Ammon's horn (tissue), 1 donor: ENCODE measurements around the gene VARS1.
A peak's percentile ranks its signal among the peaks of the same experiment; 100 is the strongest.
"Not testable (repeated sequence)": the region's sequence is repeated elsewhere in the genome, so short reads cannot be mapped to it uniquely, and the experiment has no call there.

ENCODE experiments used
- DNase-seq: peaks from one replicate; pipeline ENCODE4 v3.0.0-alpha.2; 2016; ENCODE audit warnings: low spot score

VARS1 gene

DNA sequence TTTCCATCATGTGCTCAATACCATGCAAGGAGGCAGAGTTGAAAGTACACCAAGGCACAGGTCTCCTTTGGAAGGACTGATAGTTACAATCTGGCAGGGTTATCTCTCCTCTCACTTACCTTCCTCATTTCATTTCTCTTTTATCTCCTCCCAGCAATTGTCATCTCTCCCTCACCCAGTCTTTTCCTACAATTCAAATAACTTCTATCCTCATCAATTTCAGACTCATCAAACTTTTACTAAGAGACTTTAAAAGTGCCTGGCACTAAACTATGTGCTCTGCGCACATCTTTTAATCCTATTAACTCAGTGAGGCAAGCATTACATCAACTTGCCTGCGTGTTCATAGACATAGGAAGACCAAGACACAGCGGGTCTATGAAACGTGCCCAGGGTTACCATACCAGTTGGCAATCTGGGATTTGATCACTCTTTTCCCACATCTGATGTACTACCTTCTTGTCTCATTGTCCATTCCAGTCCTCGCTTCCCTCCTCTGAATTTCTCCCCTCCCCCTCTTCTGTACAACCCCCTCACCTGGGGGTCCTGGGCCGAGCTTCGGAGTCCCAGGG, 1.2 kb downstream of the VARS1 start:
- DNase-seq = no peak

- DNase-seq = not testable (repeated sequence)
Measured at GRCh38 chr6:31793927-31794245, 1.7 kb downstream of the VARS1 start.

DNA sequence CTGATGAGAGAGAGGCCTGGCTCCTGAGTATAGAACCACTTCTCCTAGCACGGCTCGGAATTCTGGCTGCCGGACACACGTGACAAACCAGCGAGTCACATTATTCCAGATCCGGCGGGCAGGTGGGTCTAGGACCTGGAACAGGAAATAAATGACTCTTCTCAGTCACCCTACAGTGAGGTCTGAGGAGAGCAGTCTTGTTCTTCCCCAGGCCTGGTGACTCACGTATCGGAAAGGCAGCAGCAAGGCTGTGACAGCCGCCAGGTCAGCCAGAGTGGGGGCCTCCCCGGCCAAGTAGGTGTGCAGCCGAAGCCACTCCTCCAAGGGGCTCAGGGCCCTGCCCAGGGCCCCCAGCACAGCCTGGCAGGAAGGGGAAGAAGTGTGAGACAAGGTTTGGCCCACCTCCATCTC, 2.8 kb downstream of the VARS1 start:
- no peak for DNase-seq

DNA sequence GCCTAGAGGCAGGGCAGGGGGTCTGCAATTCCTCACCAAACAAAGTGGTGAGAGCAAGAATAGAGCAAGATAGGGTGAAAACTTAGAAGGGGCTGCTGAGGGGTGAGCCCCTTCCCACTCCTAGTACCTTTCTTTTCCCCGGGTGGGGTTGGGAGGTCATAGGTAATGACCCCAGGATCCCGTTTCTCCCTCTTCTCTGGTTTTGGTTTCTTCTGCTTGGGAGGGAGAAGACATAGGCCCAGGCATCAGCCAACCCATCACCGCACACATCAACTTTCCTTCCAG, 3.5 kb downstream of the VARS1 start:
- DNase-seq = no peak

DNA sequence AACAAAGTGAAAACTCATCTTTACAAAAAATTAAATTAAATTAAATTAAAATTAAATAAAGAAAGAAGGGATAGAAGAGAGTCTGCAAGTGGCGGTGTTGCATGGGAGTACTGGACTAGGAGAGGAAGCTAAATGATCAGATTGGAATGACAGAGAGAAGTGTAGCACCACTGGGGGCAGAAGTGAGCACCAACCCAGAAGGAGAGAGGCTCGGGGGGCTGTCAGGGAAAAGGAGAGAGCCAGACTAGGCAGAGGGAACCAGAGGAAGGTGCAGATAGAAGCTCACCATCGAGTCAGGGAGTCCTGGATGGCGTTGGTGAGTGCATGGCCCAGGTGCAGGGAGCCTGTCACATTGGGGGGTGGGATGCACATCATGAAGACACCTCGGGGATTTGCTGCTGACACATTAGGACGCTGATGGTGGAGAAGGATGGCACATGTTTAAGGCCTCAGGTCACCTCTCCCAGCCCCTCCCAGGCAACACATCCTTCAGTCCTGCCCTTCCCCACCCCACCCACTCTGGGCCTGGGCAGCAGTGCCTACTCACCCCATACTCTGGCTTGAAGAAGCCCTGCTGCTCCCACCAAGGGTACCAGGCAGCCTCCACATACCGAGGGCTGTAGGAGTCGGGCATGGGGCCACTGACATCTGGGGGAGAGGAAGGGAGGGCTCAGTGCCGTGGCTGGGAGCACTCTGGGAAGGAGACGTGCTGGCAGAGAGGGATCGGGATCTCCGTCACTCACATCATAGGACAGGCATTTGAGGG, 4.0 kb downstream of the VARS1 start:
- peak; percentile 72 for DNase-seq

DNA sequence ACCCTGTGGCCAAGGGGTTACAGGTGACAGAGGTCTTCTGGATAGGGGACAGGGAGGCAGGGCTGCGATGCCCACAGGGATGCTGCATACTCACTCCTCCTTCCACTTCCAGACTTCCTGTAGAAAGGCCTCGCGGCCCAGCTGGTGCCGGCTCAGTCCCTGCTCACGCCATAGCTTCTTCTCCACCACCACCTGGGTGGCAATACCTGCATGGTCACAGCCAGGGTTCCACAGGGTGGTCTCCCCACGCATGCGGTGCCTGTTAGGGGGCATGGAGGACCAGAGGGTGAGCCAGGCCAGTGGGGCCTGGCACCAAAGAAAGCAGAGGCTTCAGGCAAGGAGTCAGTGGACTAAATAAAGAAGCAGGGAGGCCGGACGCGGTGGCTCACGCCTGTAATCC, 10.1 kb downstream of the VARS1 start:
- DNase-seq = no peak

DNA sequence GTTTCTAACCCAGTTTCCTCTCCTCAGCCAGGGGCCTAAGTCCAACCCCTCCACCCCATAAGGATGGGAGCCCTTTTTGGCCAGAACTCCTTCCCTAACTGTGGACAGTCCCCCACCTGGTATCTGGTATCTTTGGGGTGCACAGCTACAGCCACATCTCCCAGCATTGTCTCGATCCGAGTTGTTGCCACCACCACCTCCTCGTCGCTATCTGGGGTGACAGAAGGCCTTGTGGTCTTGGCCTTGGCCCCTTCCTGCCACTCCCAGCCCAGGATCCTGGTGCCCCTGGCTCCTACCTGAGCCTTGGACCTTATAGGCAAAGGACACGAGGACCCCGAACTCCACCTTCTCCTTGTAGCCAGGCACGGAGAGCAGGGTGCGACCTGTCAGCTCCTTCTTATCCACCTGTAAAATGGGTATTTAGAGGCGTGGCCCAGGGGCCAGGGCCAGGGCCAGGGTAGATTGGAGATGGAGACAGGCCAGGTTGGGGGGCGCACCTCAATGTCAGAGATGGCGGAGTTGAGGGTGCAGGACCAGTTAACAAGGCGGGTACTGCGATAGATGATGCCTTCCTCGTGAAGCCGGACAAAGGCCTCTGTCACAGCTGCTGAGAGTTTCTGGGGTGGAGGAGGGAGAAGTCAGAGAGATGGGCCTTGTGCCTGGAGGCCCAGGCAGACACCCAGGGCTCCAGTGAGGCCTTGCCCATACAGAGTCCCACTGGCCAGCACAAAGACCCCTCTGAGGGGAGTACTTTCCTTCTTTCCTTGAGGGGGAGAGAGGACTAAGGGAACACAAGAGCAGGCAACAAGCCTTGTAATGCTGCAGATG, 11.2 kb downstream of the VARS1 start:
- DNase-seq = no peak

DNA sequence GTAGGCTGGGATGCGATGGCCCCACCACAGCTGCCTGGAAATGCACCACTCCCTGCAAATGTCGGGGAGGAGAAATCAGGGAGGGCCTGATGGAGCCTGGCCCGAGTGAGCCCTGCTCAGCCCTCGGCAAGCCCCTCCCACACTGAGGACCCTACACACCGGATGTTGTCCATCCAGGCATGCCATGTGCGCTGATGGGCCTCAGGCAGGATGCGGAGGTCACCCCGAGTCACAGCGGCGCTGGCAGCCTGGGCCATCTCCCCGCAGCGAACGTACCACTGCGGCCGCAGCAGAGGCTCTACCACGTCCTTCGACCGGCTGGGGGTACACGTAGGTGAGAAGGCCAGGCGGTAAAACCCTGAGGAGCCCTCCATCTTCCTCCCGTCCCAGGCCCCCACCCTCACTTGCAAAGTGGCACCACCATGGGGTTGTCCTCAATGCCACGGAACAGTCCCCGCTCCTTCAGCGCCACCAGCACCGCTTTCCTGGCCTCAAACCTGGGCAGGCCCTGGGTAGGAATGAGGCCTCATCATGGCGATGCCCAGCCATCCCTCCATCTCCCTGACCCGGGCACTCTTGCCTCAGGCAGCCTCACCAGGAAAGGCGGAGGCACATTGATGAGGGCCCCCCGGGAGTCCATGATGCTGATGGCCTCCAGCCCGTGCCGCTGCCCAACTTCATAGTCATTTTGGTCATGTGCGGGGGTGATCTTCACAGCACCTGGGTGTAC, 13.3 kb downstream of the VARS1 start:
- DNase-seq = no peak

DNA sequence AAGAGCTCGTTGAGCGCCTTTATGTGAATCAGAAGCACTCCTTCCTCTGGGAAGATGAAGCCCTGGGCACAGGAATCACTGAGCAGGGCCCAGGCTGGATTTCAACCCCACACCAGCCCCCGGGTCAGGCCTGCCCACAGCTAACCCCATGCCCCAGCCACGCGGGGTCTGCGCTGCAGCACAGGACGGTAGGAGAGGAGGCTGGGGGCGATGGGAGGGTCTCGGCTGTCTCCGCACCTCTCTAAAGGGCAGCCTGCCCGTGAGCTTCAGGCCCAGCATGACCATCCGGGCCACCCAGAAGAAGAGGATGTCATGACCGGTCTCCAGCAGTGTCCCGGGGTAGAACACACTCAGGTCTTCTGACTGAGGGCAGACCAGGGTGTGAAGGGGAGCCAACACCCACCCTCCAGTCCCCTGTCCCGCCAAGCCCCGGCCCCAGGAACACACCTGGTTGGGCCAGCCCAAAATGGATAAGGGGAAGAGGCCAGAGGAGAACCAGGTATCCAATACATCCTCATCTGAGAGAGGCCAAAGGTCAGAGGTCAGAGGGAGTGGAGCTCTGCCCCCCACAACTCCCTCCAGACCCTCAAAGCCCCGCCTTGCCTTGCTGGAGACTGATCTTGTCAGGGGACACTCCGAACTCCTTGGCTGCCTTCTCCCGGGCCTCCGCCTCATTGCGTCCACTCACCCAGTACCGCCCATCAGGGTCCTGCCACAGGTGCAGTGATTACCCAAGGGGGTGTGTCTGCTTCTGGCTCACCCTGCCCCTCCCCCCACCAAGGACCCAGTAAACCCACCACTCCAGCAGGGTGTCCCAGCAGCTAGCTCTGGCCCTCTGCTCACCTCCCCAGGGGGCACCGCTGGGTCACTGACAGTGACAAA, 14.1 kb downstream of the VARS1 start:
- no peak for DNase-seq

- DNase-seq = no peak
Measured at GRCh38 chr6:31780507-31781243, 14.9 kb downstream of the VARS1 start.

DNA sequence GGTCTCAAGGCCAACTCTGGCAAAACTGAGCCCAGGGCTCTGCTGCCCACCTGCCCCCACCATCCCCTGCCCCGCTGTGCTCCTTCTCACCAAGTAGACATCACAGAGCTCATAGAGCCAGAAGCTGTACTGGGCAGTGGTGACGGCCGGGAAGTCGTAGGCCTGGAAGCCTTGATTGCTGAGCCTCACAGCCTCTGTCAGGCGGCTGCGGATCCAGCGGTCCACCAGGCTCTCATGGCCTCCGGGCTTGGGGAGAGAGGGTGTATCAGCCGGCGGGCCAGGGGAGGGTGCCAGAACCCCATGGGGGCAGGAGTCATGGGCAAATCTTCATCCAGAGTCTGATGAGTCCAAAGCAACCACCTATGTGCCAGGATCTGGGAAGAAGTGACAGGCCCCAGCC, 15.6 kb downstream of the VARS1 start:
- no peak for DNase-seq

DNA sequence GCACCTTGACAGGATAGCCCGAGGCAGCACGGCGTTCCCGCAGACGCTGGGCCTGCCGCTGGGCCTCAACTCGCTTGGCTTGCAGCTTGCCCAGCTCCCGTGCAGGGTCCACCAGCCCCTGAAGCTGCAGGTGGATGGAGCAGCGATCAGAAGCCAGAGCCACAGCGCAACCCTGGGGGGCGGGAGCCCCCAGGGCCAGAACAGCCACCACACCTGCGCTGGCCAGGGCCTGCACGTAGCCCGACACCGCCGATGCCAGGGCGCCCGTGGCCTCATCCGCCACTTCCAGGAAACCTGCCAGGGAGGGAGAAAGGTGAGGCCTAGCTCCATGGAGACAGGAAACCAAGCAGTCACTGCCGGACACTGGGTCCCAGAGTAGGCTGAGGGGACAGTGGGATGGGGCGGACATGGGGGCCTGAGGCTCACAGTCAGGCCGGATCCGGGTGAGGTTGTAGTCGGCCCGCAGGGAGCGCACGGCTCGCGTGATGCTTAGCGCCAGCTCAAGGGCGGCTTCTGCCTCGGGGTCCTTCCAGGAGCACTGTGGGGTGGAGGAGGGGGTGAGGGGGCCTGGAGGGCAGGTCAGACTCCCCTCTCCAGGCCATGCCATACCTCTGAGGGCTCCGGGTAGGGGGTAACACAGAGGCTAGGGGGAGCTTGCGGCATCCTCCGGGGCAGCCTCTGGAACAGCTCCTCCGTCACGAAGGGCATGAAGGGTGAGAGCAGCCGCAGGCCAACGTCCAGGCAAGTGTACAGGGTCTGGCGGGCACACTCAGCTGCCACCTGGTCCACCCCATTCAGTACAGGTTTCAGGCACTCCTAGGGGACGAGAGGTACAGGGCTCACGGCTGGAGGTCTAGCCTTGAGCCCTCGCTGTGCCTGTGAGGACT, 16.3 kb downstream of the VARS1 start:
- DNase-seq = no peak

- DNase-seq = no peak
Measured at GRCh38 chr6:31778193-31778592, 17.4 kb downstream of the VARS1 start.

DNA sequence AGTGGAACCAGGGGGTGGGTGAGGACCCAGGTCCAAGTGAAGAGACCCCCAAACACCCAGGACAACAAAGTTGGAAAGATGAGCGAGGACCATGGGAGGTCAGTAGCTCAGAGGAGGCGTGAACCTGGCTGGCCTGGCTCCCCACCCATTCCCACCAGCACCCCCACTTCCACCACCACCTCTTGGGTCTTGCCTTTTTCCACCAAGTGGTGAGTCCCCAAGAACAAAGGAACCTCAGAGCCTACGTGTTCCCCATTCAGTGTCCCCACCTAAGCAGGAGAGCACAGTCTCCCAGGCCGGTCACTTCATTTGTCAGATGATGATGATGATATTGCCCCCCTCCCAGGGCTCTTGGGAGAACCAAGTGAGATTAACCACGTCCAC, 17.9 kb downstream of the VARS1 start:
- DNase-seq = no peak

- DNase-seq = peak; percentile 51
Measured at GRCh38 chr6:31776989-31777666, 18.4 kb downstream of the VARS1 start, which contains the start of gene VWA7. Gene VWA7 (minus strand): TSS chr6:31777328. CDS start chr6:31776779, 549 bp downstream.

DNA sequence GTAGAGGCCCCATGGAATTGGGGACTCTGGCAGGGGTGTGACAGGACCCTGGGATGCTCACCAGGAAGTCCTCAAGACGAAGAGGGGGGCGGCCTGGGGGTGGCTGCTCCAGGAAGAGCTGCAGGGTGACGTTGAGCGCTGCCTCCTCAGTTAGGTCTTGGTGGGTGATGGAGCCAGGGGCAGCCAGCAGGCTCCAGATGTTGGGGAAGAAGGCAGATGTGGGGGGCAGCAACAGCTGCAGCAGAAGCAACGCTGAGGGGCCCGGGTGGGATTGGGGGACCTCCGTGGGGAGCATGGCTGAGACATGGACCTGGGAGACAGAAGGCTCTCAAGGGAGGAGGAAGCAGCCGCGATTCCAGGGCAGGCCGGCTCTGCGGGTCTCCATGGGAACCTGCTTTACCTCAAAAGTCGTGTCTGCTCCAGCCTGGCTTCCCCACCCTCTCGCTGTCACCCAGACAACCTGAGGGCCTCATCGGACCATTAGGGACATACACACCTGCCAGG, 19.0 kb downstream of the VARS1 start:
- DNase-seq = no peak

- no peak for DNase-seq
Measured at GRCh38 chr6:31775633-31776484, 19.7 kb downstream of the VARS1 start.

DNA sequence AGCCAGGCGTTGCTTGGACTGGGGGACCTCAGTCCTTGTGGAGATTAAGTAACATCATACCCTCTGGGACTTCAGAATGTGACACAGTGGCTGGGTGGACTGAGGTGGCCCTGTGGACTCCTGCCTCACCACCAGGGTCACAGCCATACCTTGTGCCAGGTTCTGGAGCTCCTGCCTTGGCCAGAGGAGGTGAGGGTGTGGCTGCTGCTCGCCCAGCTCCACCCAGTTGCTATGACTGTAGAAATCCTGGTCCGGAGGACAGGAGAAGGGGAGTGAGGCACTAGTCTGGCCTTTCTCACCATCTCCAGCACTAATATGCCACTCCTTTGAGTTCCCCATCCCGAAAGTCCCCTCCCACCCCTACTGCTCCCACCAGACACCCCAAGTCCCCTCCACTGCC, 20.4 kb downstream of the VARS1 start:
- no peak for DNase-seq
